ENCODE data around the gene RSPH9.
"Not testable (repeated sequence)": the region's sequence is repeated elsewhere in the genome, so short reads cannot be mapped to it uniquely, and the experiment has no call there.

RSPH9 gene

DNA sequence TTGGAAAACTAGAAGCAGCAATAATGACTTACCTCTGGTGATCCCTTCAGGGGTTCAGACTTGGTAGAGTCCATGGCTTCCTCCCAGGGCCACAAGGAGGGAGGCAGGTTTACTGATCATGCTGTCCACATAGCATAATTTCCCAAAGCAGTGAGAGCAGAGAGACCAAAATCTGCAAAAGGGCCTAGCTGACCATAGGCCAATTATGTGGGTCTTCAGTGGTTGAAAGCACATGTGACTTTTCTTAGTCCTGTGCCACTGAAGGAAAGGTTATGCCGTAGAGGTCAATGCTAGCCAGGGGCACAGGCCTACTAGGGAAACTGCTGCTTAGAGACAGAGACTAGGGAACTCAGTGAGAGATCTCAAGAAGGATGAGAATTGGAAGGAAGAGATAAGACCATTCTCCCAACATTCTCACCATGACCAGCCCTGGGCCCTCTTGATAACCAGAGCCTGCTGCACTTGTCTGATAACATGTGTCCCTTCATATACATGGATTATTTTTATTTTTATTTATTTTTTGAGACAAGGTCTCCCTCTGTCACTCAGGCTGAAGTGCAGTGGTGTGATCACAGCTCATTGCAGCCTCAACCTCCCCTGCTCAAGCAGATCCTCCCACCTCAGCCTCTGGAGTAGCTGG is 13.7 kb upstream of the RSPH9 start:
- peak overlapping the region; percentile 60 to 100 (median 81) for H3K27ac Mint-ChIP-seq
- no peaks in the 10 kb centered on the region for H3K27me3 Mint-ChIP-seq (ENCODE audit: low read depth)
- H3K4me3 Mint-ChIP-seq: peak overlapping the region in 2 of 3 experiments; percentile 54 to 62
- TF ChIP-seq, protein P1, sequence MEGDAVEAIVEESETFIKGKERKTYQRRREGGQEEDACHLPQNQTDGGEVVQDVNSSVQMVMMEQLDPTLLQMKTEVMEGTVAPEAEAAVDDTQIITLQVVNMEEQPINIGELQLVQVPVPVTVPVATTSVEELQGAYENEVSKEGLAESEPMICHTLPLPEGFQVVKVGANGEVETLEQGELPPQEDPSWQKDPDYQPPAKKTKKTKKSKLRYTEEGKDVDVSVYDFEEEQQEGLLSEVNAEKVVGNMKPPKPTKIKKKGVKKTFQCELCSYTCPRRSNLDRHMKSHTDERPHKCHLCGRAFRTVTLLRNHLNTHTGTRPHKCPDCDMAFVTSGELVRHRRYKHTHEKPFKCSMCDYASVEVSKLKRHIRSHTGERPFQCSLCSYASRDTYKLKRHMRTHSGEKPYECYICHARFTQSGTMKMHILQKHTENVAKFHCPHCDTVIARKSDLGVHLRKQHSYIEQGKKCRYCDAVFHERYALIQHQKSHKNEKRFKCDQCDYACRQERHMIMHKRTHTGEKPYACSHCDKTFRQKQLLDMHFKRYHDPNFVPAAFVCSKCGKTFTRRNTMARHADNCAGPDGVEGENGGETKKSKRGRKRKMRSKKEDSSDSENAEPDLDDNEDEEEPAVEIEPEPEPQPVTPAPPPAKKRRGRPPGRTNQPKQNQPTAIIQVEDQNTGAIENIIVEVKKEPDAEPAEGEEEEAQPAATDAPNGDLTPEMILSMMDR (IDR thresholded peaks at IDR 0.05; ENCODE audit: unreplicated experiment in 3 of 3): no peak
- no peaks in the 10 kb centered on the region for H3K9me3 Mint-ChIP-seq
- H3K36me3 Mint-ChIP-seq (ENCODE audit: low read depth): peaks cover 10% of the 10 kb centered on the region
- peaks cover 46% of the 10 kb centered on the region for H3K4me1 Mint-ChIP-seq

DNA sequence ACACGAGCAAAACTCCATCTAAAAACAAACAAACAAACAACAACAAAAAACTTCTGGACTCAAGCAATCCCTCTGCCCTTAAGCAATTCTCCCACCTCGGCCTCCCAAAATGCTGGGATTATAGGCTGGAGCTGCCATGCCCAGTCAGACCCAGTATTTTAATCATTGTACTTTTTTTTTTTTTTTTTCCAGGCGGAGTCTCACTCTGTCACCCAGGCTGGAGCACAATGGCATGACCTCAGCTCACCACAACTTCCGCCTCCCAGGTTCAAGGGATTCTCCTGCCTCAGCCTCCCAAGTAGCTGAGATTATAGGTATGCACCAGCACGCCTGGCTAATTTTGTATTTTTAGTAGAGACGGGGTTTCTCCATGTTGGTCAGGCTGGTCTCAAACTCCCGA is 11.8 kb upstream of the RSPH9 start:
- H3K27me3 Mint-ChIP-seq (ENCODE audit: low read depth); H3K27ac Mint-ChIP-seq; H3K36me3 Mint-ChIP-seq (ENCODE audit: low read depth); H3K4me3 Mint-ChIP-seq; H3K9me3 Mint-ChIP-seq: not testable (repeated sequence)
- H3K4me1 Mint-ChIP-seq: peaks cover 40% of the 10 kb centered on the region

DNA sequence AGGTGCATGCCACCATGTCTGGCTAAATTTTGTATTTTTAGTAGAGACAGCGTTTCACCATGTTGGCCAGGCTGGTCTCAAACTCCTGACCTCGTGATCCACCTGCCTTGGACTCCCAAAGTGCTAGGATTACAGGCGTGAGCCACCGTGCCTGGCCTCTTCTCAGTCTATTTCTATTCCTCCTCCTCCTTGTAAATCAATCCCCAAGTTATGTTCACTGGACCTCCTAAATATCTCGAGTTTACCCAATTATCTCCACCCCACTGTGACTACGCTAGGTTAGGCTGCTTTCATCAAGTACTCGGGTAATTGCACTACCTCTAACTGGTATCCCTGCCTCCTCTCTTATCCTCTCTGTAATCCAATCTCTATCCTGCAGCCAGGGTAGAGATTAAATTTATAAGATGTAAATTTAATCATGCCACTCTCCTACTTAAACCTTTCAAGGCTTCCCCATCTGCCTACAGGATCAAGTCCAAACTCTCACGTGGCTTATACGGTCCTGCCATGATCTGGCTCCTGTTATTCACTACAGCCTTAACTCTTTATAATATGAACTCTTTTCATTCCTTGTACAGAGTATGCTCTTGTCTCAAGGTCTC is 10.0 kb upstream of the RSPH9 start:
- Mint-ChIP-seq H3K9me3 (no peaks in the 10 kb centered on the region), H3K4me1 (peaks cover 43% of the 10 kb centered on the region), H3K4me3 (peak overlapping the region; percentile 98 to 100 (median 99)), H3K36me3 (ENCODE audit: low read depth) (peaks cover 12% of the 10 kb centered on the region), H3K27me3 (ENCODE audit: low read depth) (no peaks in the 10 kb centered on the region), H3K27ac (peak overlapping the region; percentile 95 to 98 (median 96))
- TF ChIP-seq, protein P1 (IDR thresholded peaks at IDR 0.05; ENCODE audit: unreplicated experiment in 3 of 3): no peak

DNA sequence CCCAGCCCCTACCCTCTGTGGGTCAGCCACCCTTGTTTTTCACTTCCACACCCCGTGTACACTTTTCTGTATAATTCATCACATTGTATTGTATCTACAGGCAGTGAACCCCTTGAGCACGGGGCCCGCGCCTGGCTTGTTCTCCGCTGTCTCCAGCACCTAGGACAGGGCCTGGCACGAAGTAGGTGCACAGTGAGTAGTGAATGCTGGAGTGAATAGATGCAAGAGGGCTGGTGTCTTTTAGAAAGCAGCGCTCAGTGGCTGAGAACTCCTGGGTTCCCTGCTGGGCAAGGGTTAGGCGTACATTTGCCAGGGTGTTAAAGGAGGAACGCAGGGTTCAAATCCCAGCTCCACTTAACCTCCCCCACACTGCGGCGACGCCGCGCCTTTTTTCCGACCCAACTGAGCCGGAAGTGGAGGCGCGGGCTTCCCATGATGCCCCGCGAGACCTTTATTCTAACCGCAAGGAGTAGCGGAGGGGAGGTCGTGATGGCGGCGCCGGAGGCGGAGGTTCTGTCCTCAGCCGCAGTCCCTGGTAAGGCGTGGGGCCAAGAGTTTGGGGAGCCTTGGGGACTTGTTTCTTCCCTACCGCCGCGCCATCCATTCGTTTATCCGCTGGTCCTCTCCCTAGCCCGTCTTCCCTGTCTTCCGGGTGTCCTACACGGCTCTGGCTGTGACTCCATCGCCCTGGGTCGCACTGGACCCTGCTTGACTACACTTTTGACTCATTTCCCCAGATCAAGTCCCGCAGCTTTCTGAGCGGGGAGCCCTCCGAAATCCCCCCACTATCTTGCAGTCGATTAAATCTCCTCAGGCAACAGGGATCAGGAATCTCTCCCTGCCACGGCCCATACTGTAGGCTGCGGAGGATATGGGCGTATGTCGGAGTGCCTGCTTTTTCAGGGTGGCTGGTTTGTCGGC is 9.2 kb upstream of the RSPH9 start, which contains the start of gene MAD2L1BP:
Gene MAD2L1BP (plus strand): TSS at position 454 of the 921 bp plus-strand sequence. CDS start 36 bp downstream, at position 490.
- Mint-ChIP-seq H3K36me3 (ENCODE audit: low read depth) (peaks cover 20% of the 10 kb centered on the region), H3K4me3 (peak within 1 kb of the TSS; percentile 98 to 100 (median 99)), H3K9me3 (no peaks in the 10 kb centered on the region), H3K4me1 (peaks cover 41% of the 10 kb centered on the region), H3K27me3 (ENCODE audit: low read depth) (no peaks in the 10 kb centered on the region), H3K27ac (peak within 1 kb of the TSS; percentile 95 to 98 (median 96))
- TF ChIP-seq, protein P1 (IDR thresholded peaks at IDR 0.05; ENCODE audit: unreplicated experiment in 3 of 3): no peak

DNA sequence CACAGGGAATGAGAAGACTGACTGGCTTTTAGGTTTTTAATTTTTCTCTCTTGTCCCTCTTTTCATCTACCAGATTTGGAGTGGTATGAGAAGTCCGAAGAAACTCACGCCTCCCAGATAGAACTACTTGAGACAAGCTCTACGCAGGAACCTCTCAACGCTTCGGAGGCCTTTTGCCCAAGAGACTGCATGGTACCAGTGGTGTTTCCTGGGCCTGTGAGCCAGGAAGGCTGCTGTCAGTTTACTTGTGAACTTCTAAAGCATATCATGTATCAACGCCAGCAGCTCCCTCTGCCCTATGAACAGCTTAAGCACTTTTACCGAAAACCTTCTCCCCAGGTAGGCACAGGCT is 8.6 kb upstream of the RSPH9 start:
- Mint-ChIP-seq H3K4me1 (peaks cover 41% of the 10 kb centered on the region), H3K36me3 (ENCODE audit: low read depth) (peaks cover 25% of the 10 kb centered on the region), H3K4me3 (peak overlapping the region; percentile 98 to 100 (median 99)), H3K27me3 (ENCODE audit: low read depth) (no peaks in the 10 kb centered on the region), H3K27ac (peak overlapping the region; percentile 95 to 98 (median 96)), H3K9me3 (no peaks in the 10 kb centered on the region)
- TF ChIP-seq, protein P1 (IDR thresholded peaks at IDR 0.05; ENCODE audit: unreplicated experiment in 3 of 3): no peak
